Smooth muscle cell (in vitro differentiated cells): ENCODE results near the gene ARL16. TPM values are rescaled to one million over a fixed set of nuclear protein-coding genes. Genes with fewer than 3 reads are reported as not detected.

Source experiments
- DNase-seq: peaks from one replicate; lab custom pipeline; 2025; ENCODE audit not compliant: unreplicated experiment; lab: John Stamatoyannopoulos, UW
- H2AFZ ChIP-seq: fragments of 200-600 bp; sonication (generic); 2 replicates; pipeline ENCODE4 v1.6.0; 2016; ENCODE audit warnings: antibody characterized with exemption, low read depth, mild to moderate bottlenecking
- H3F3A ChIP-seq: fragments of 200-600 bp; sonication (generic); 2 replicates; pipeline ENCODE4 v1.6.0; 2017; ENCODE audit warnings: antibody characterized with exemption, low read depth
- H3K27ac ChIP-seq: fragments of 200-600 bp; sonication (generic); 2 replicates; pipeline ENCODE4 v1.5.1; 2016; ENCODE audit warnings: low read depth, mild to moderate bottlenecking
- H3K27me3 ChIP-seq: fragments of 200-600 bp; sonication (generic); 2 replicates; pipeline ENCODE4 v1.6.1; 2016; ENCODE audit warnings: low read depth, mild to moderate bottlenecking
- H3K36me3 ChIP-seq: fragments of 200-600 bp; sonication (generic); 2 replicates; pipeline ENCODE4 v1.5.1; 2016; ENCODE audit warnings: low read depth
- H3K4me1 ChIP-seq: fragments of 200-600 bp; sonication (generic); 2 replicates; pipeline ENCODE4 v1.5.1; 2016; ENCODE audit warnings: low read depth
- H3K4me2 ChIP-seq: fragments of 200-600 bp; sonication (generic); 2 replicates; pipeline ENCODE4 v1.6.0; 2016; ENCODE audit warnings: mild to moderate bottlenecking
- H3K4me3 ChIP-seq: fragments of 200-600 bp; sonication (generic); 2 replicates; pipeline ENCODE4 v1.5.1; 2016; ENCODE audit warnings: mild to moderate bottlenecking
- H3K79me2 ChIP-seq: fragments of 200-600 bp; sonication (generic); 2 replicates; pipeline ENCODE4 v1.6.0; 2016; ENCODE audit warnings: low read depth, mild to moderate bottlenecking
- H3K9ac ChIP-seq: fragments of 200-600 bp; sonication (generic); 2 replicates; pipeline ENCODE4 v1.6.0; 2016; ENCODE audit warnings: low read depth
- H3K9me3 ChIP-seq: fragments of 200-600 bp; sonication (generic); replicated peaks from 2 replicates; pipeline ENCODE4 v1.5.1; 2016; ENCODE audit warnings: low read depth
- H4K20me1 ChIP-seq: fragments of 200-600 bp; sonication (generic); 2 replicates; pipeline ENCODE4 v1.6.0; 2016; ENCODE audit warnings: low read depth
- CTCF ChIP-seq: fragments of 200-600 bp; sonication (generic); IDR thresholded peaks from 2 replicates; pipeline ENCODE4 v1.5.1; 2017; ENCODE audit warnings: borderline replicate concordance, mild to moderate bottlenecking, antibody characterized with exemption; ENCODE audit not compliant: insufficient read depth, poor library complexity, severe bottlenecking
- WGBS: methylation state at CpG from one replicate; pipeline ENCODE4 v1.1.7; 2016; ENCODE audit warnings: low lambda C conversion rate; 5-methylcytosine and 5-hydroxymethylcytosine counted together
- polyA plus RNA-seq: library from polyadenylated mRNA; unstranded; fragments of >200 nt; fragmentation: Nextera tagmentation; extraction: Ambion mirVana; gene quantifications from 2 replicates; pipeline ENCODE4 v1.2.1, GENCODE V29; 2016
- total RNA-seq: library from RNA; depleted of rRNA; stranded (reverse); fragments of >200 nt; gene quantifications from 2 replicates; pipeline ENCODE4 v1.2.3, GENCODE V29; 2014

Gene ARL16
- total and polyA plus RNA-seq, 2 experiments from 2014 or later: 22.3 to 62.1 TPM

GRCh38 chr17:81720267-81721071, 36.9 kb upstream of the ARL16 start:
- Histone ChIP-seq H3K9ac (no peak overlapping the region), H3K27me3 (no peaks in the 10 kb centered on the region)

GRCh38 chr17:81719410-81720266, 36.0 kb upstream of the ARL16 start:
- H3K9me3 ChIP-seq: no peaks in the 10 kb centered on the region
- H3K4me1 ChIP-seq: no peaks in the 10 kb centered on the region
- H3K27me3 ChIP-seq: no peaks in the 10 kb centered on the region
- no peaks in the 10 kb centered on the region for H3F3A ChIP-seq
- H3K27ac ChIP-seq: no peak overlapping the region
- no peak for DNase-seq
- 93% methylated on average over 33 of the region's 33 CpGs for WGBS
- no peaks in the 10 kb centered on the region for H3K36me3 ChIP-seq
- no peak overlapping the region for H3K4me3 ChIP-seq
- no peak overlapping the region for H2AFZ ChIP-seq
- H3K79me2 ChIP-seq: no peaks in the 10 kb centered on the region
- no peak overlapping the region for H3K9ac ChIP-seq
- H3K4me2 ChIP-seq: no peak overlapping the region
- no peaks in the 10 kb centered on the region for H4K20me1 ChIP-seq
- TF ChIP-seq CTCF: no peak

More at GRCh38 chr17:81720267-81721071, 36.9 kb upstream of the ARL16 start:
- H2AFZ ChIP-seq: no peak overlapping the region
- no peaks in the 10 kb centered on the region for H3F3A ChIP-seq
- no peak overlapping the region for H3K27ac ChIP-seq
- H3K36me3 ChIP-seq: no peaks in the 10 kb centered on the region
- WGBS: 92% methylated on average over 32 of the region's 33 CpGs
- no peak overlapping the region for H3K4me3 ChIP-seq
- no peaks in the 10 kb centered on the region for H3K4me1 ChIP-seq
- H3K9me3 ChIP-seq: no peaks in the 10 kb centered on the region
- no peak for TF ChIP-seq CTCF
- no peak for DNase-seq
- H3K79me2 ChIP-seq: no peaks in the 10 kb centered on the region
- H3K4me2 ChIP-seq: no peak overlapping the region
- no peaks in the 10 kb centered on the region for H4K20me1 ChIP-seq

- Histone ChIP-seq H3F3A (no peaks in the 10 kb centered on the region), H3K27me3 (no peaks in the 10 kb centered on the region), H3K4me3 (no peak overlapping the region), H4K20me1 (no peaks in the 10 kb centered on the region), H3K4me2 (no peak overlapping the region), H3K4me1 (peaks cover 6% of the 10 kb centered on the region), H3K79me2 (no peaks in the 10 kb centered on the region), H3K9me3 (no peaks in the 10 kb centered on the region), H3K36me3 (no peaks in the 10 kb centered on the region), H3K27ac (no peak overlapping the region), H2AFZ (no peak overlapping the region), H3K9ac (no peak overlapping the region)
- TF ChIP-seq CTCF: no peak
- DNase-seq: no peak
- 94% methylated on average over 9 of the region's 9 CpGs for WGBS
Measured at GRCh38 chr17:81717766-81718089, 34.1 kb upstream of the ARL16 start.
